Measurements from ENCODE around the gene PCCB.

GRCh38 chr3:136255672-136256406 is 5.7 kb downstream of the PCCB start:
- no peak for TF ChIP-seq POLR2AphosphoS5 (IDR thresholded peaks at IDR 0.05)
- no peak for TF ChIP-seq POLR2A (IDR thresholded peaks at IDR 0.05)
- TF ChIP-seq CTCF (IDR thresholded peaks at IDR 0.05) = no peak

Measured in stomach (tissue), 4 donors.